HepG2 (cell line): ENCODE data around the gene RSPH4A. TPM values are rescaled to one million over a fixed set of nuclear protein-coding genes. Genes with fewer than 3 reads are reported as not detected.

ENCODE experiments used
- BRD4 ChIP-seq: sonication (generic); formaldehyde crosslinking; IDR thresholded peaks from 2 replicates; pipeline ENCODE4 v1.4.0; 2020; ENCODE audit warnings: missing genetic modification reagents
- CERS6 ChIP-seq: sonication (generic); formaldehyde crosslinking; IDR thresholded peaks from 2 replicates; pipeline ENCODE4 v1.5.0; 2020; ENCODE audit warnings: missing genetic modification reagents
- HDAC1 ChIP-seq: sonication (generic); formaldehyde crosslinking; IDR thresholded peaks from 2 replicates; pipeline ENCODE4 v1.5.1; 2020; ENCODE audit warnings: mild to moderate bottlenecking, missing genetic modification reagents
- ISX ChIP-seq: sonication (generic); formaldehyde crosslinking; conservative IDR thresholded peaks from 2 replicates; pipeline ENCODE4 v1.5.0; 2020; ENCODE audit warnings: missing genetic modification reagents
- JDP2 ChIP-seq: sonication (generic); formaldehyde crosslinking; IDR thresholded peaks from 2 replicates; pipeline ENCODE4 v1.8.1; 2022; ENCODE audit warnings: missing genetic modification reagents, borderline replicate concordance
- MEIS1 ChIP-seq: sonication (generic); formaldehyde crosslinking; IDR thresholded peaks from 2 replicates; pipeline ENCODE4 v1.9.0; 2021; ENCODE audit warnings: mild to moderate bottlenecking, missing genetic modification reagents, moderate library complexity, borderline replicate concordance
- NFE2 ChIP-seq: sonication (generic); formaldehyde crosslinking; IDR thresholded peaks from 2 replicates; pipeline ENCODE4 v1.4.0; 2020; ENCODE audit warnings: missing genetic modification reagents
- NFYB ChIP-seq: sonication (generic); formaldehyde crosslinking; IDR thresholded peaks from 2 replicates; pipeline ENCODE4 v1.4.0; 2020; ENCODE audit warnings: missing genetic modification reagents
- ONECUT2 ChIP-seq: sonication (generic); formaldehyde crosslinking; IDR thresholded peaks from 2 replicates; pipeline ENCODE4 v1.4.0; 2020; ENCODE audit warnings: missing genetic modification reagents
- RFX5 ChIP-seq: IDR thresholded peaks from 2 replicates; pipeline ENCODE4 v1.6.1; 2011; ENCODE audit warnings: low read depth, low read length, improper control_type of control experiment
- SP4 ChIP-seq: sonication (generic); formaldehyde crosslinking; IDR thresholded peaks from 2 replicates; pipeline ENCODE4 v1.8.1; 2023; ENCODE audit warnings: mild to moderate bottlenecking, missing genetic modification reagents
- XBP1 ChIP-seq: sonication (generic); formaldehyde crosslinking; IDR thresholded peaks from 2 replicates; pipeline ENCODE4 v1.5.0; 2020; ENCODE audit warnings: missing genetic modification reagents
- ZFY ChIP-seq: sonication (generic); formaldehyde crosslinking; IDR thresholded peaks from 2 replicates; pipeline ENCODE4 v1.4.0; 2020; ENCODE audit warnings: missing genetic modification reagents
- ZNF24 ChIP-seq: fragments of 450-650 bp; IDR thresholded peaks from 2 replicates; pipeline ENCODE4 v1.6.1; 2017; ENCODE audit warnings: antibody characterized with exemption, mild to moderate bottlenecking
- ZNF282 ChIP-seq: fragments of 450-650 bp; IDR thresholded peaks from 2 replicates; pipeline ENCODE4 v1.6.1; 2018; ENCODE audit not compliant: partially characterized antibody
- ZNF296 ChIP-seq: sonication (generic); formaldehyde crosslinking; conservative IDR thresholded peaks from 2 replicates; pipeline ENCODE4 v1.5.0; 2020; ENCODE audit warnings: mild to moderate bottlenecking, missing genetic modification reagents
- ZNF382 ChIP-seq: sonication (generic); formaldehyde crosslinking; IDR thresholded peaks from 2 replicates; pipeline ENCODE4 v1.5.0; 2020; ENCODE audit warnings: missing genetic modification reagents, mild to moderate bottlenecking, borderline replicate concordance
- ZNF530 ChIP-seq: sonication (generic); formaldehyde crosslinking; IDR thresholded peaks from 2 replicates; pipeline ENCODE4 v1.5.0; 2020; ENCODE audit warnings: low read depth, mild to moderate bottlenecking, missing genetic modification reagents
- ZNF546 ChIP-seq: sonication (generic); formaldehyde crosslinking; conservative IDR thresholded peaks from 2 replicates; pipeline ENCODE4 v1.8.1; 2023; ENCODE audit warnings: mild to moderate bottlenecking, missing genetic modification reagents
- ZNF670 ChIP-seq: sonication (generic); formaldehyde crosslinking; IDR thresholded peaks from 2 replicates; pipeline ENCODE4 v1.8.0; 2022; ENCODE audit warnings: mild to moderate bottlenecking, missing genetic modification reagents, borderline replicate concordance
- ZNF768 ChIP-seq: sonication (generic); formaldehyde crosslinking; IDR thresholded peaks from 2 replicates; pipeline ENCODE4 v1.4.0; 2020; ENCODE audit warnings: missing genetic modification reagents
- ZZZ3 ChIP-seq: sonication (generic); formaldehyde crosslinking; IDR thresholded peaks from 2 replicates; pipeline ENCODE4 v1.4.0; 2020; ENCODE audit warnings: missing genetic modification reagents, mild to moderate bottlenecking, borderline replicate concordance
- polyA plus RNA-seq, 8 experiments: library from polyadenylated mRNA; depleted of rRNA in 3 of 8; stranded (reverse) in 7 of 8; unstranded in 1 of 8; fragments of >200 nt; fragmentation: Illumina TruSeq in 4 of 8; extraction: Trizol in 4 of 8; gene quantifications; 2 replicates each; pipeline versions ENCODE4 v1.2.1 to v1.2.3, GENCODE V29; 2011 to 2016; ENCODE audit warnings: low read depth in 4 of 8, missing spikeins in 1 of 8, mixed read lengths in 1 of 8; ENCODE audit not compliant: insufficient read depth in 1 of 8
- total RNA-seq, 5 experiments: library from RNA; depleted of rRNA; stranded (reverse); fragments of >200 nt; fragmentation: Illumina TruSeq; extraction: Trizol; gene quantifications; 2 replicates each; pipeline ENCODE4 v1.2.3, GENCODE V29; 2016; ENCODE audit warnings: low read depth in 1 of 5
- TF ChIP-seq, protein P1 (sequence below): sonication (generic); formaldehyde crosslinking; IDR thresholded peaks from 2 replicates; pipeline ENCODE4 v1.4.0; 2020; ENCODE audit warnings: missing genetic modification reagents
- TF ChIP-seq, protein P2 (sequence below): sonication (generic); formaldehyde crosslinking; IDR thresholded peaks from 2 replicates; pipeline ENCODE4 v1.4.0; 2020; ENCODE audit warnings: mild to moderate bottlenecking, missing genetic modification reagents

Gene RSPH4A
- total and polyA plus RNA-seq, 2 of the 13 experiments (the other 11 are each of a cell fraction or from before 2014, with no cell fraction given) = 0.24 to 0.40 TPM

- TF ChIP-seq ZZZ3 (CRISPR knock-in tag) (peak; percentile 100; the same call in 1 of the 2 replicates), ZFY (CRISPR knock-in tag) (peak; percentile 100), BRD4 (peak; percentile 33), ZNF546 (peak; percentile 68; the same call in 1 of the 2 replicates), NFYB (CRISPR knock-in tag) (peak; percentile 100), XBP1 (0 out of 2 replicates have a peak, but pooled peaks have one; percentile 18), ISX (CRISPR knock-in tag) (no peak; the same call in none of the 2 replicates), ZNF296 (peak; percentile 65; the same call in 1 of the 2 replicates), ZNF24 (0 out of 2 replicates have a peak, but pooled peaks have one; percentile 29), JDP2 (no peak), RFX5 (no peak; the same call in 1 of the 2 replicates), SP4 (CRISPR knock-in tag) (peak; percentile 86), ONECUT2 (CRISPR knock-in tag) (peak; percentile 24; the same call in 1 of the 2 replicates), ZNF768 (CRISPR knock-in tag) (peak; percentile 80), ZNF282 (no peak), HDAC1 (CRISPR knock-in tag) (peak; percentile 97), ZNF382 (no peak), ZNF530 (no peak), CERS6 (CRISPR knock-in tag) (no peak), NFE2 (no peak), MEIS1 (peak; percentile 99; the same call in 1 of the 2 replicates), ZNF670 (CRISPR knock-in tag) (0 out of 2 replicates have a peak, but pooled peaks have one; percentile 85)
- TF ChIP-seq, protein P1, sequence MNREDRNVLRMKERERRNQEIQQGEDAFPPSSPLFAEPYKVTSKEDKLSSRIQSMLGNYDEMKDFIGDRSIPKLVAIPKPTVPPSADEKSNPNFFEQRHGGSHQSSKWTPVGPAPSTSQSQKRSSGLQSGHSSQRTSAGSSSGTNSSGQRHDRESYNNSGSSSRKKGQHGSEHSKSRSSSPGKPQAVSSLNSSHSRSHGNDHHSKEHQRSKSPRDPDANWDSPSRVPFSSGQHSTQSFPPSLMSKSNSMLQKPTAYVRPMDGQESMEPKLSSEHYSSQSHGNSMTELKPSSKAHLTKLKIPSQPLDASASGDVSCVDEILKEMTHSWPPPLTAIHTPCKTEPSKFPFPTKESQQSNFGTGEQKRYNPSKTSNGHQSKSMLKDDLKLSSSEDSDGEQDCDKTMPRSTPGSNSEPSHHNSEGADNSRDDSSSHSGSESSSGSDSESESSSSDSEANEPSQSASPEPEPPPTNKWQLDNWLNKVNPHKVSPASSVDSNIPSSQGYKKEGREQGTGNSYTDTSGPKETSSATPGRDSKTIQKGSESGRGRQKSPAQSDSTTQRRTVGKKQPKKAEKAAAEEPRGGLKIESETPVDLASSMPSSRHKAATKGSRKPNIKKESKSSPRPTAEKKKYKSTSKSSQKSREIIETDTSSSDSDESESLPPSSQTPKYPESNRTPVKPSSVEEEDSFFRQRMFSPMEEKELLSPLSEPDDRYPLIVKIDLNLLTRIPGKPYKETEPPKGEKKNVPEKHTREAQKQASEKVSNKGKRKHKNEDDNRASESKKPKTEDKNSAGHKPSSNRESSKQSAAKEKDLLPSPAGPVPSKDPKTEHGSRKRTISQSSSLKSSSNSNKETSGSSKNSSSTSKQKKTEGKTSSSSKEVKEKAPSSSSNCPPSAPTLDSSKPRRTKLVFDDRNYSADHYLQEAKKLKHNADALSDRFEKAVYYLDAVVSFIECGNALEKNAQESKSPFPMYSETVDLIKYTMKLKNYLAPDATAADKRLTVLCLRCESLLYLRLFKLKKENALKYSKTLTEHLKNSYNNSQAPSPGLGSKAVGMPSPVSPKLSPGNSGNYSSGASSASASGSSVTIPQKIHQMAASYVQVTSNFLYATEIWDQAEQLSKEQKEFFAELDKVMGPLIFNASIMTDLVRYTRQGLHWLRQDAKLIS (CRISPR knock-in tag) = no peak
- TF ChIP-seq, protein P2, sequence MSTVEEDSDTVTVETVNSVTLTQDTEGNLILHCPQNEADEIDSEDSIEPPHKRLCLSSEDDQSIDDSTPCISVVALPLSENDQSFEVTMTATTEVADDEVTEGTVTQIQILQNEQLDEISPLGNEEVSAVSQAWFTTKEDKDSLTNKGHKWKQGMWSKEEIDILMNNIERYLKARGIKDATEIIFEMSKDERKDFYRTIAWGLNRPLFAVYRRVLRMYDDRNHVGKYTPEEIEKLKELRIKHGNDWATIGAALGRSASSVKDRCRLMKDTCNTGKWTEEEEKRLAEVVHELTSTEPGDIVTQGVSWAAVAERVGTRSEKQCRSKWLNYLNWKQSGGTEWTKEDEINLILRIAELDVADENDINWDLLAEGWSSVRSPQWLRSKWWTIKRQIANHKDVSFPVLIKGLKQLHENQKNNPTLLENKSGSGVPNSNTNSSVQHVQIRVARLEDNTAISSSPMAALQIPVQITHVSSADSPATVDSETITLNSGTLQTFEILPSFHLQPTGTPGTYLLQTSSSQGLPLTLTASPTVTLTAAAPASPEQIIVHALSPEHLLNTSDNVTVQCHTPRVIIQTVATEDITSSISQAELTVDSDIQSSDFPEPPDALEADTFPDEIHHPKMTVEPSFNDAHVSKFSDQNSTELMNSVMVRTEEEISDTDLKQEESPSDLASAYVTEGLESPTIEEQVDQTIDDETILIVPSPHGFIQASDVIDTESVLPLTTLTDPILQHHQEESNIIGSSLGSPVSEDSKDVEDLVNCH (CRISPR knock-in tag) = 0 out of 2 replicates have a peak, but pooled peaks have one; percentile 31
These were observed 45.2 kb upstream of the RSPH4A start, which contains the start of gene RWDD1 (continued) for GRCh38 chr6:116570856-116571682.
